BLaER1 (cell line): ENCODE measurements around the gene TSTD2.

ENCODE experiments used
- H3K27ac ChIP-seq: shearing (Covaris generic); formaldehyde crosslinking; 2 replicates; pipeline ENCODE4 v1.8.1; 2022
- H3K27me3 ChIP-seq: shearing (Covaris generic); formaldehyde crosslinking; 2 replicates; pipeline ENCODE4 v1.8.1; 2022
- H3K36me3 ChIP-seq: shearing (Covaris generic); formaldehyde crosslinking; 2 replicates; pipeline ENCODE4 v1.8.1; 2022
- H3K4me1 ChIP-seq: shearing (Covaris generic); formaldehyde crosslinking; 2 replicates; pipeline ENCODE4 v1.8.1; 2022
- H3K4me2 ChIP-seq: shearing (Covaris generic); formaldehyde crosslinking; 2 replicates; pipeline ENCODE4 v1.8.1; 2022
- H3K4me3 ChIP-seq: shearing (Covaris generic); formaldehyde crosslinking; 2 replicates; pipeline ENCODE4 v1.8.1; 2022
- H3K9ac ChIP-seq: shearing (Covaris generic); formaldehyde crosslinking; 2 replicates; pipeline ENCODE4 v1.8.1; 2022
- H3K9me3 ChIP-seq: shearing (Covaris generic); formaldehyde crosslinking; 2 replicates; pipeline ENCODE4 v1.8.1; 2022
- H4K20me1 ChIP-seq: shearing (Covaris generic); formaldehyde crosslinking; 2 replicates; pipeline ENCODE4 v1.8.1; 2022
- Cebpa-rat ChIP-seq: shearing (Covaris generic); IDR thresholded peaks from 2 replicates; pipeline ENCODE4 v1.8.1; 2022

Gene TSTD2

GRCh38 chr9:97567894-97568202 lies 65.3 kb downstream of the TSTD2 start:
- Histone ChIP-seq H3K27me3 (no peaks in the 10 kb centered on the region), H3K4me2 (no peak overlapping the region), H3K4me3 (no peak overlapping the region), H4K20me1 (no peaks in the 10 kb centered on the region), H3K4me1 (no peaks in the 10 kb centered on the region), H3K9ac (no peak overlapping the region), H3K36me3 (no peaks in the 10 kb centered on the region), H3K9me3 (no peaks in the 10 kb centered on the region), H3K27ac (no peak overlapping the region)
- TF ChIP-seq Cebpa-rat = no peak

- no peaks in the 10 kb centered on the region for H3K4me1 ChIP-seq
- H4K20me1 ChIP-seq = no peaks in the 10 kb centered on the region
- H3K9ac ChIP-seq = no peak overlapping the region
These were observed 65.8 kb downstream of the TSTD2 start for GRCh38 chr9:97567182-97567893.

GRCh38 chr9:97565262-97565661 lies 67.9 kb downstream of the TSTD2 start:
- no peaks in the 10 kb centered on the region for H4K20me1 ChIP-seq
- no peaks in the 10 kb centered on the region for H3K36me3 ChIP-seq
- no peak overlapping the region for H3K9ac ChIP-seq
- no peak overlapping the region for H3K4me2 ChIP-seq
- no peaks in the 10 kb centered on the region for H3K4me1 ChIP-seq
- H3K27ac ChIP-seq = no peak overlapping the region
- no peaks in the 10 kb centered on the region for H3K9me3 ChIP-seq
- no peak overlapping the region for H3K4me3 ChIP-seq
- TF ChIP-seq Cebpa-rat = no peak
- no peaks in the 10 kb centered on the region for H3K27me3 ChIP-seq

More at GRCh38 chr9:97567182-97567893, 65.8 kb downstream of the TSTD2 start:
- Histone ChIP-seq H3K27ac (no peak overlapping the region), H3K9me3 (no peaks in the 10 kb centered on the region), H3K36me3 (no peaks in the 10 kb centered on the region), H3K27me3 (no peaks in the 10 kb centered on the region), H3K4me2 (no peak overlapping the region), H3K4me3 (no peak overlapping the region)
- TF ChIP-seq Cebpa-rat = no peak

- H4K20me1 ChIP-seq = no peaks in the 10 kb centered on the region
- H3K27me3 ChIP-seq = no peaks in the 10 kb centered on the region
- H3K27ac ChIP-seq = no peak overlapping the region
- no peaks in the 10 kb centered on the region for H3K36me3 ChIP-seq
- no peak overlapping the region for H3K9ac ChIP-seq
- no peaks in the 10 kb centered on the region for H3K9me3 ChIP-seq
- no peak overlapping the region for H3K4me2 ChIP-seq
- no peak overlapping the region for H3K4me3 ChIP-seq
- no peak for TF ChIP-seq Cebpa-rat
- H3K4me1 ChIP-seq = no peaks in the 10 kb centered on the region
These were observed 68.6 kb downstream of the TSTD2 start for GRCh38 chr9:97564291-97565175.

- Histone ChIP-seq H3K27me3 (no peaks in the 10 kb centered on the region), H3K4me2 (no peak overlapping the region), H3K4me1 (peaks cover 7% of the 10 kb centered on the region; the same call in 1 of the 2 replicates), H3K9ac (no peak overlapping the region), H3K27ac (no peak overlapping the region), H4K20me1 (no peaks in the 10 kb centered on the region), H3K4me3 (no peak overlapping the region), H3K36me3 (no peaks in the 10 kb centered on the region), H3K9me3 (no peaks in the 10 kb centered on the region)
- TF ChIP-seq Cebpa-rat = no peak
These were observed 69.6 kb downstream of the TSTD2 start for GRCh38 chr9:97563458-97564135.

GRCh38 chr9:97562542-97562941 lies 70.6 kb downstream of the TSTD2 start:
- TF ChIP-seq Cebpa-rat = no peak
- H3K4me3 ChIP-seq = no peak overlapping the region

GRCh38 chr9:97561501-97561900 lies 71.7 kb downstream of the TSTD2 start:
- no peak for TF ChIP-seq Cebpa-rat
- Histone ChIP-seq H3K9me3 (no peaks in the 10 kb centered on the region), H3K36me3 (no peaks in the 10 kb centered on the region), H3K27me3 (no peaks in the 10 kb centered on the region), H3K27ac (no peak overlapping the region), H3K4me3 (no peak overlapping the region), H3K4me1 (peaks cover 18% of the 10 kb centered on the region), H4K20me1 (no peaks in the 10 kb centered on the region), H3K9ac (no peak overlapping the region), H3K4me2 (no peak overlapping the region)

More at GRCh38 chr9:97562542-97562941, 70.6 kb downstream of the TSTD2 start:
- Histone ChIP-seq H3K9ac (no peak overlapping the region), H3K4me1 (peaks cover 13% of the 10 kb centered on the region), H3K9me3 (no peaks in the 10 kb centered on the region), H4K20me1 (no peaks in the 10 kb centered on the region), H3K4me2 (no peak overlapping the region), H3K36me3 (no peaks in the 10 kb centered on the region), H3K27ac (no peak overlapping the region), H3K27me3 (no peaks in the 10 kb centered on the region)

GRCh38 chr9:97560851-97561250 lies 72.3 kb downstream of the TSTD2 start:
- H3K9me3 ChIP-seq = no peaks in the 10 kb centered on the region
- H3K27me3 ChIP-seq = no peaks in the 10 kb centered on the region
- no peaks in the 10 kb centered on the region for H4K20me1 ChIP-seq
- H3K27ac ChIP-seq = no peak overlapping the region
- H3K36me3 ChIP-seq = no peaks in the 10 kb centered on the region
- no peak overlapping the region for H3K4me2 ChIP-seq
- no peak for TF ChIP-seq Cebpa-rat
- peaks cover 18% of the 10 kb centered on the region for H3K4me1 ChIP-seq
- H3K9ac ChIP-seq = no peak overlapping the region
- H3K4me3 ChIP-seq = no peak overlapping the region

- Histone ChIP-seq H3K27me3 (no peaks in the 10 kb centered on the region), H3K36me3 (no peaks in the 10 kb centered on the region), H4K20me1 (no peaks in the 10 kb centered on the region), H3K4me1 (peaks cover 18% of the 10 kb centered on the region), H3K4me3 (no peak overlapping the region), H3K4me2 (no peak overlapping the region), H3K9ac (no peak overlapping the region), H3K9me3 (no peaks in the 10 kb centered on the region), H3K27ac (no peak overlapping the region)
- TF ChIP-seq Cebpa-rat = no peak
These were observed 73.0 kb downstream of the TSTD2 start for GRCh38 chr9:97560154-97560553.

GRCh38 chr9:97559111-97559514 lies 74.1 kb downstream of the TSTD2 start:
- H3K4me2 ChIP-seq = peak overlapping the region; percentile 25
- no peaks in the 10 kb centered on the region for H3K27me3 ChIP-seq
- no peak overlapping the region for H3K27ac ChIP-seq
- H3K36me3 ChIP-seq = no peaks in the 10 kb centered on the region
- H3K9ac ChIP-seq = no peak overlapping the region
- no peaks in the 10 kb centered on the region for H4K20me1 ChIP-seq
- no peak overlapping the region for H3K4me3 ChIP-seq
- peaks cover 18% of the 10 kb centered on the region for H3K4me1 ChIP-seq
- TF ChIP-seq Cebpa-rat = no peak
- H3K9me3 ChIP-seq = no peaks in the 10 kb centered on the region
